LNCAP (cell line): Measurements from ENCODE around the gene MAPK11.

Experiments used
- TF ChIP-seq, protein P1 (sequence below): fragments of 450-650 bp; IDR thresholded peaks from 2 replicates; pipeline ENCODE4 v1.5.1; 2017; ENCODE audit warnings: mild to moderate bottlenecking

MAPK11 gene

DNA sequence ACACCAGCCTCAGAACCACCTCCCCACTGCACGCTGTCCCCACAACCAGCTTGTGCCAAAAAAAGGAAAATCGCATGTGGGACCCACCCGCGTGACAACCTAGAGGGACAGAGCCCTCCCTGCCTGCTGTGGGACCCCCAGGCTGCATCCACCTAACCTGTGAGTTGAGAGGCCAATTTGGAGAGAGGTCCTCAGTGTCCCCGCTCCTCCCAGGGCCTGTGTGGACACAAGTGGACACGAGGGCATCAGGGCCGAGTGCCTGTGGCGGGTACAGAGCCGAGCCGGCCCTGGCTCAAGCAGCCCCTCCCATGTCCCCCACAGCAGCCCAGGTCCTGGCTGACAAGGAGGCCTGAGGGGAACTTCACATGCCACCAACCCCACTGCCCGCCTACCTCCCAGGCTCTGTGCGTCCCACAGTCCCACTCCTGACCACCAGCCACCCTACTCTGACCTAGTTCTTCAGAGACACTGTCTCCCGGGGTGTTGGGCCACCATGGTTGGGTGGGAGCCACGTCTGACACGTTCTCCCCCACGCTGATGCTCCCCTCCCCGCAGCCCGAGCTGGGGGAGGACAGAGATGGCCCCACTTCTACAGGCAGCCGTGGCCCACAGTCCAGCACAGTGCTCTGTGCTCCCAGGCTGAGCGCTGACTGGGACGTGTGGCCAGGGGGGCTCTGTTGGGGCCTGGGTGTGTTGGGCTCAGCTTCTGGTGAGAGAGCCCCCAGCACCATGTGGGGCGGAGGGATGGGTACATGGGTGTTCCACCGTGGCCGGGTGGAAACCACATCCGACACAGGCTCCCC is 50.2 kb downstream of the MAPK11 start:
- TF ChIP-seq, protein P1, sequence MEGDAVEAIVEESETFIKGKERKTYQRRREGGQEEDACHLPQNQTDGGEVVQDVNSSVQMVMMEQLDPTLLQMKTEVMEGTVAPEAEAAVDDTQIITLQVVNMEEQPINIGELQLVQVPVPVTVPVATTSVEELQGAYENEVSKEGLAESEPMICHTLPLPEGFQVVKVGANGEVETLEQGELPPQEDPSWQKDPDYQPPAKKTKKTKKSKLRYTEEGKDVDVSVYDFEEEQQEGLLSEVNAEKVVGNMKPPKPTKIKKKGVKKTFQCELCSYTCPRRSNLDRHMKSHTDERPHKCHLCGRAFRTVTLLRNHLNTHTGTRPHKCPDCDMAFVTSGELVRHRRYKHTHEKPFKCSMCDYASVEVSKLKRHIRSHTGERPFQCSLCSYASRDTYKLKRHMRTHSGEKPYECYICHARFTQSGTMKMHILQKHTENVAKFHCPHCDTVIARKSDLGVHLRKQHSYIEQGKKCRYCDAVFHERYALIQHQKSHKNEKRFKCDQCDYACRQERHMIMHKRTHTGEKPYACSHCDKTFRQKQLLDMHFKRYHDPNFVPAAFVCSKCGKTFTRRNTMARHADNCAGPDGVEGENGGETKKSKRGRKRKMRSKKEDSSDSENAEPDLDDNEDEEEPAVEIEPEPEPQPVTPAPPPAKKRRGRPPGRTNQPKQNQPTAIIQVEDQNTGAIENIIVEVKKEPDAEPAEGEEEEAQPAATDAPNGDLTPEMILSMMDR, result no peak

DNA sequence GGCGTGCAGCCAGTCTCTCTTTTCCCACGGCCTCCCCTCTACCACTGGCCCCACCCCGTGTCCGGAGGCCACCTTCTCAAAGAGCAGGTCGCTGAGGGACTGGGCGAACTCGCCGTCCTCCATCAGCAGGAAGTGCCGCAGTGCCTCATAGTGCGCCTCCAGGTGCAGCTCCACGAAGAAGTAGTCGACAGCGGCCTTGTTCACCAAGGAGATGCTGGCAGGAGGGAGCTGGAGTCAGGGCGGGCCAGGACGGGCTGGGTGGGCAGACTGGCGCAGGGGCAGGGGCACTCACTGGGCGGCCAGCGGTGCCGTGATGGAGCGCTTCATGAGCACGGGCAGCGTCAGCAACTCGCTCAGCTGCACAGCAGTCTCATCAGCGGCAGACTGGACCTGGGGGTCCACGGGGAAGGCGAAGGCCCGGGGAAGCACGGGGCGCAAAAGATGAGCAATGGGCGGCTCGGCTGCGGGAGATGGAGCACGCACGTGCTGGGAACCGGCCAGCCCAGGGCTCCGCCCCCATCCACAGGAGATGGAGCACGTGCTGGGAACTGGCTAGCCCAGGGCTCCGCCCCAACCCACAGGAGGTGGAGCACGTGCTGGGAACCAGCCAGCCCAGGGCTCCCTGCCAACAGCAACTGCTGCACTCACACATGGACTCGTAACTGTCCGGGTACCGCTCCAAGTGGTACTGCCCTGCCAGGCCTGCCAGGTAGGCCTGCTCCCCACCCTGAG is 51.0 kb downstream of the MAPK11 start:
- TF ChIP-seq, protein P1, result no peak

DNA sequence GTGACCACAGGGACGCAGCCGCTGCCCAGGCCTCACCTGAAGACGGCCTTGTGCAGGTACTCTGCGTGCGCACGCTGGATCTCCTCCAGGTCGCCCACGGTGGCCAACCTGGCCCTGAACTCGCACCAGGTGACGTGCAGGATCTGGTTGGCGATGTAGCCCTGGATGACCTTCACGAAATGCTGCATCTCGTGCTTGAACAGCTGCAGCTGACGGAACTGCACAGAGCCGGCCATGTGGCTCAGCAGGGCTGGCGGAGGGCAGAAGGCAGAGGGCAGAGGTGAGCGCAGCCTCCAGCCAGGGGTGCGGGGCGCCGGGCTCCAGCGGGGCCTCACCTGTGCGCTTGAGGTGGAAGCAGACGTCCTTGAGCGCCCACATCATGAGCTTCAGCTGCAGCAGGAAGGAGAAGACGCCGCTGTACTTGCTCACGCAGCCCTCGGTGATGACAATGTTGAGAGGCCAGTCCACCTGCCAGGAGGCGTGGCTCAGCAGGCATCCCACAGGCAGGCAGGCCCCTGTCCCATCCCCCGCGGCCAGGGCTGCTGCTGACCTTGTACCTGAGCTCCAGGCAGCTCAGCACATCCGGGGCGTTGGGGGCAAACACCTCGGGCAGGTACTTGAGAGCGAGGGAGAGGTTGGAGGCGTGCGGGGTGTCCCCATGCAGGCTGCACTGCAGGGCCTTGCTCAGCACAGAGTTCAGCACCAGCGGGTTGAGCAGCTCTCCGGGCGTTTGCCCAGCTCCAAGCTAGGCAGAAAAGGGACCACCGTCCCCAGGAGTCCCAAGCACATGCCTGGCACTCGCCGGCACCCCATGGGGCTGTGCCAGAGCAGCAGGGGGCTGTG is 51.8 kb downstream of the MAPK11 start:
- TF ChIP-seq, protein P1, result no peak

DNA sequence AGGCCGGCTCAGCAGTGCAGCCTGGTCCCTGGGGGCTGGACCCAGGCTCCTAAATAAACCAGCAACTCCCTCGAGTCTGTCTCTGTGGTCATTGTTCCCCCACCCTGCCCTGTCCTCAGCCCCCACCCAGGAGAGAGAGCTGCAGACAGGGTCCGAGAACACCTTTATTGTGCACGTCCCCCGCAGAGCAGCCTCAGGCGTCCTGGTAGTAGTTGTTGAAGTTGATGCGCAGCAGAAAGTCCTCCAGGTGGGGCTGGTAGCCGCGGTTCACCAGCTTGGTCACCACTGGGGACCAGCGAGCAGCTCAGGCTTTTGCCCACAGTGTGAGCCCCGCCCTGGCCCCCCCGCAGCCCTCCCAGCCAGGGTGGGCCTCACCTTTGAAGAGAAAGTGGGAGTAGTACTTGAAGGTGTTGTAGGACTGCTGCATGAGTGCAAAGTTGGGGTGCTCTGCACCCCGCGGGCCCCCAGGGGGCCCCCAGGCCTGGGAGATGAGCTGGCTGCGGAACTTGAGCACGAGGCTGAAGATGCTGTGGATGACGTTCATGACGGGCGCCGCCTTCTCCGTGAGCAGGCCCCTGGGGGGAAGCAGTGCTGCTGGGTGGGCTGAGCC is 52.5 kb downstream of the MAPK11 start:
- TF ChIP-seq, protein P1, result no peak

DNA sequence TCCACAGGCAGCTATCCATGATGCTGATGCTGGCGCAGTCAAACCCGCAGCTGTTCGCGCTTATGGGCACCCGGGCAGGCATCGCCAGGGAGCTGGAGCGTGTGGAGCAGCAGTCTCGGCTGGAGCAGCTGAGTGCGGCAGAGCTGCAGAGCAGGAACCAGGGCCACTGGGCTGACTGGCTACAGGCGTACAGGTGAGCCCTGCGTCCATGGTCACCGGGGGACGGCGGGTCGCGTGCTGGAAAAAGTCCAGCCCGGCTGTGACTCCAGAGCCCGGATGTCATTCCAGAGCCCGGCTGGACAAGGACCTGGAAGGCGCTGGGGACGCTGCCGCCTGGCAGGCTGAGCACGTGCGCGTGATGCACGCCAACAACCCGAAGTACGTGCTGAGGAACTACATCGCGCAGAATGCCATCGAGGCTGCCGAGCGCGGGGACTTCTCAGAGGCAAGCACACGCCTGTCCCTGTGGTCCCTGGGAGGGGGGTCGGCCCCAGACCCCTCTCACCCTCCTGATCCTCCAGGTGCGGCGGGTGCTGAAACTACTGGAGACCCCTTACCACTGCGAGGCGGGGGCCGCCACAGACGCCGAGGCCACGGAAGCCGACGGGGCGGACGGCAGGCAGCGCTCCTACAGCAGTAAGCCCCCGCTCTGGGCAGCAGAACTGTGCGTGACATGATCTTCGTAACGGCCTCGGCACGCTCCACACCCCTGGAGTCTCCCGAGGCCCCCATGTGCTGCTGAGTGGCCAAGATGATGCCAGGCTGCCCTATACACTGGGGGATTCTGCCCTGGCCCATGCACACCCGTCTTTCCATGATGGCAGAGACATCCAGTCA is 53.3 kb downstream of the MAPK11 start:
- TF ChIP-seq, protein P1, result no peak

DNA sequence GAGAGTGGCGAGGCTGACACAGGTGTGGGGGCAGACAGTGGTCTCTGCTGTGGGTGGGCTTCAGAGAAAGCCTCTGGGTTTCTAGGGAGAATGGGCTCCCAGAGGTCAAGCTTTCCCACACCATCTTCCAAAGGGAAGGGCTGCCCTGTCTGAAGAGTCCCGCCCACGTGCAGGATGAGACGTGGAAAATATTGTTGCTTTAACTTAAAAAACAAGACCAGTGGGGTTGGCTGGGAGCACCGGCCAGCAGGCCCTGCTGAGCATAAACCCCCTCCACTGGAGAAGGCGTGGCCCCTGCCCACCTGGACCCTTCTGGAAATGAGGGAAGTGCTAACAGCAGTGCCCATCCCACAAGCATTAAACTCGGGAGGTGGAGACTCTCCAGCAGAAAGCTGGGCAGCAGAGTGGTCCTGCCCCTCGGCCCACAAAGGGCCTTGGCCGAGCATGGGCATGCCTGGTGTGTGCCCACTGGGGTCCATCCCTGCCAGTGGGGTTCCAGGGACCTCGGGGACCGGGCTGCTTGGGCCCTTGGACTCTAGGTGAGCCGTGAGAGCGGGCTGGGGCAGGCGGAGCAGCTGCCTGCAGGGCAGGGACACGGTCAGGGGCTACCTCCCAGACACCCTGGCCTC is 54.0 kb downstream of the MAPK11 start:
- TF ChIP-seq, protein P1, result no peak
